Activated B cell treated with CpG ODN at 0.5 μM for 24 hours (primary cell): ENCODE data around the gene LDB1. TPM values are rescaled to one million over a fixed set of nuclear protein-coding genes. Genes with fewer than 3 reads are reported as not detected.

Experiments
- ATAC-seq: fragments of 200-7000 bp; cut with Tn5 transposase; one replicate; pipeline ENCODE4 v1.10.0; 2021; ENCODE audit warnings: low read depth, mild to moderate bottlenecking, moderate library complexity
- CTCF ChIA-PET: fragments of 350-600 bp; sonication (Branson Sonifier 250); formaldehyde crosslinking; loops from one replicate; lab custom pipeline; 2021; ENCODE audit warnings: antibody characterized with exemption; lab: Charles Lee
- POLR2A ChIA-PET: fragments of 350-600 bp; sonication (Branson Sonifier 250); formaldehyde crosslinking; loops from one replicate; lab custom pipeline; 2021; ENCODE audit warnings: antibody characterized with exemption; lab: Charles Lee
- DNase-seq: peaks from one replicate; pipeline ENCODE4 v3.0.0; 2022
- H3K27ac Mint-ChIP-seq: one replicate; pipeline ENCODE4 v1.8.0; 2020; ENCODE audit warnings: mixed read lengths
- H3K27me3 Mint-ChIP-seq: one replicate; pipeline ENCODE4 v1.8.0; 2021; ENCODE audit warnings: mixed read lengths
- H3K36me3 Mint-ChIP-seq: one replicate; pipeline ENCODE4 v1.8.0; 2021; ENCODE audit warnings: low read depth, mixed read lengths
- H3K4me1 Mint-ChIP-seq: one replicate; pipeline ENCODE4 v1.8.0; 2021; ENCODE audit warnings: mixed read lengths
- H3K4me3 Mint-ChIP-seq: one replicate; pipeline ENCODE4 v1.8.0; 2020; ENCODE audit warnings: mild to moderate bottlenecking, mixed read lengths
- H3K9me3 Mint-ChIP-seq: one replicate; pipeline ENCODE4 v1.8.0; 2020; ENCODE audit warnings: mixed read lengths
- intact Hi-C: fragments of 100-400 bp; cut with micrococcal nuclease; formaldehyde crosslinking; loops from one replicate; pipeline ENCODE4 v1.15.1; 2024
- total RNA-seq: library from RNA; stranded (reverse); gene quantifications from 2 replicates; pipeline ENCODE4 v1.2.3, GENCODE V29; 2022
- TF ChIP-seq, protein P1 (sequence below): fragments of 200-600 bp; IDR thresholded peaks from one replicate; pipeline ENCODE4 v1.8.0; 2022; ENCODE audit warnings: antibody characterized with exemption, mild to moderate bottlenecking

LDB1 gene
- total RNA-seq, 1 donor from 2014 or later = 61.9 TPM

GRCh38 chr10:102101152-102101551, 19.0 kb downstream of the LDB1 start:
- peaks cover 4% of the 10 kb centered on the region for H3K36me3 Mint-ChIP-seq
- H3K27ac Mint-ChIP-seq = no peak overlapping the region
- CTCF ChIA-PET = interaction anchor here (1.2 kb wide), 1 partner anchor 28 kb away, joined by 3 read pairs; no protein-coding TSS in a partner anchor
- TF ChIP-seq, protein P1, sequence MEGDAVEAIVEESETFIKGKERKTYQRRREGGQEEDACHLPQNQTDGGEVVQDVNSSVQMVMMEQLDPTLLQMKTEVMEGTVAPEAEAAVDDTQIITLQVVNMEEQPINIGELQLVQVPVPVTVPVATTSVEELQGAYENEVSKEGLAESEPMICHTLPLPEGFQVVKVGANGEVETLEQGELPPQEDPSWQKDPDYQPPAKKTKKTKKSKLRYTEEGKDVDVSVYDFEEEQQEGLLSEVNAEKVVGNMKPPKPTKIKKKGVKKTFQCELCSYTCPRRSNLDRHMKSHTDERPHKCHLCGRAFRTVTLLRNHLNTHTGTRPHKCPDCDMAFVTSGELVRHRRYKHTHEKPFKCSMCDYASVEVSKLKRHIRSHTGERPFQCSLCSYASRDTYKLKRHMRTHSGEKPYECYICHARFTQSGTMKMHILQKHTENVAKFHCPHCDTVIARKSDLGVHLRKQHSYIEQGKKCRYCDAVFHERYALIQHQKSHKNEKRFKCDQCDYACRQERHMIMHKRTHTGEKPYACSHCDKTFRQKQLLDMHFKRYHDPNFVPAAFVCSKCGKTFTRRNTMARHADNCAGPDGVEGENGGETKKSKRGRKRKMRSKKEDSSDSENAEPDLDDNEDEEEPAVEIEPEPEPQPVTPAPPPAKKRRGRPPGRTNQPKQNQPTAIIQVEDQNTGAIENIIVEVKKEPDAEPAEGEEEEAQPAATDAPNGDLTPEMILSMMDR = no peak
- intact Hi-C loops = no loop called here
- no peaks in the 10 kb centered on the region for H3K9me3 Mint-ChIP-seq
- DNase-seq (no peak), ATAC-seq (no peak)
- POLR2A ChIA-PET = interaction anchor here (0.8 kb wide), 2 partner anchors 46 to 602 kb away, joined by 6 to 9 read pairs; no protein-coding TSS in a partner anchor
- H3K4me1 Mint-ChIP-seq = peaks cover 1% of the 10 kb centered on the region
- H3K4me3 Mint-ChIP-seq = no peak overlapping the region
- H3K27me3 Mint-ChIP-seq = no peaks in the 10 kb centered on the region

DNA sequence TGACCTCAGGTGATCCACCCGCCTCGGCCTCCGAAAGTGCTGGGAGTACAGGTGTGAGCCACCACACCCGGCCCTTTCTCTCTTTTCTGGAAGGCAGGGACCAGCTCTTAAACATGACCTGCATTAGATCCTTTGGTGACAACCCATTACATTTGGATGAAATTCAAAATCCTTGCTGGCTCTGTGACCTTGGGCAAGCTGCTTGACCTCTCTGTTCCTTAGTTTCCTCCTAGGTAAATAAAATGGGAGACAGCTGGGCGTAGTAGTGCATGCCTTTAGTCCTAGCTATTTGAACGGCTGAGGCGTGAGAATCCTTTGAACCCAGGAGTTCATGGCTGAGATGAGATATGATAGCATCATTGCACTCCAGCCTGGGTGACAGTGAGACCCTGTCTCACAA, 23.7 kb downstream of the LDB1 start:
- ChIA-PET CTCF (no interaction called here), POLR2A (no interaction called here)
- Mint-ChIP-seq H3K9me3 (no peaks in the 10 kb centered on the region), H3K4me3 (no peak overlapping the region), H3K4me1 (no peaks in the 10 kb centered on the region), H3K27ac (no peak overlapping the region), H3K27me3 (no peaks in the 10 kb centered on the region), H3K36me3 (no peaks in the 10 kb centered on the region)
- no peak for ATAC-seq
- DNase-seq = no peak
- intact Hi-C loops = no loop called here
- TF ChIP-seq, protein P1 = no peak

DNA sequence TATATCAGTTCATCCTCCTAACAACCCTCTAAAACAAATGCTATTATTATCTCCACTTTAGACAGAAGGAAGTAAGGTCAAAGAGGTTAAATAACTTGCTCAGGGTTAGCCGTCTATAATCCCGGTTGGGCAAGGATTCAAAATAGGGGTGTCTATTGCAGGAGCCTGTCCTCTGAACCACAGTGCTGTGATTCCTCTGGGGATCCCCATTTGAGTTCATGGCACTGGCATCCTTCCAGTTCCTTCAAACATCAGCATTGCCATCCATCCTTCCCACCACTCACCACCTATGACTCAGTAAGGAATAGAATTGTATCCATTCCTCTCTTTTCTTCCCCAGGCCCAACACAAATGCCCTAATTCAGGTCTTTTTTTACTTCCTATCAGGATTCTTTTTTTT, 29.4 kb downstream of the LDB1 start:
- Mint-ChIP-seq H3K27ac (no peak overlapping the region), H3K27me3 (no peaks in the 10 kb centered on the region), H3K36me3 (no peaks in the 10 kb centered on the region), H3K4me3 (no peak overlapping the region), H3K4me1 (no peaks in the 10 kb centered on the region), H3K9me3 (no peaks in the 10 kb centered on the region)
- no peak for DNase-seq
- POLR2A ChIA-PET = no interaction called here
- CTCF ChIA-PET = no interaction called here
- ATAC-seq = no peak
- intact Hi-C loops = no loop called here
- TF ChIP-seq, protein P1 = no peak

DNA sequence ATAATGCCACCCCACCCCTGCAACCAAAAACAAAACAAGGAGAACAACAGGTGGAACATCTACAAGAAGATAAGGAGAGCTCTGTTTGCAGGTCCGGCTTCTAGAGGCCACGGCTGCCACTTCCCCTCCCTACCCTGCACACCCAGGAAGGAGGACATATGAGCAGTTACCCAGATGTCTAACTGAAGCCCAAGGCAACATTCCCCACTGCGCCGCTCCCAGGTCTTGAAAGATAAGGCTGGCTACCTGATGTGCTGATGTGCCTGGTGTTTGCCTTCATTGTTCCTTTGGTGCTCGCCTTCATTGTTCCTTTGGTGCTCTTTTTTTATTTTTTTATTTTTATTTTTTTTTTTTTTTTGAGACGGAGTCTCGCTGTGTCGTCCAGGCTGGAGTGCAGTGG, 34.0 kb downstream of the LDB1 start:
- TF ChIP-seq, protein P1 = no peak
- H3K36me3 Mint-ChIP-seq = no peaks in the 10 kb centered on the region
- CTCF ChIA-PET = no interaction called here
- H3K27ac Mint-ChIP-seq = no peak overlapping the region
- no peaks in the 10 kb centered on the region for H3K9me3 Mint-ChIP-seq
- intact Hi-C loops = no loop called here
- no peak for DNase-seq
- POLR2A ChIA-PET = interaction anchor here (1.4 kb wide), 1 partner anchor 268 kb away, joined by 8 read pairs; the partner anchor contains the start of gene OGA
- H3K4me1 Mint-ChIP-seq = no peaks in the 10 kb centered on the region
- no peaks in the 10 kb centered on the region for H3K27me3 Mint-ChIP-seq
- H3K4me3 Mint-ChIP-seq = no peak overlapping the region
- ATAC-seq = no peak

- ATAC-seq = no peak
- Mint-ChIP-seq H3K36me3 (no peaks in the 10 kb centered on the region), H3K27ac (no peak overlapping the region), H3K27me3 (no peaks in the 10 kb centered on the region), H3K4me1 (no peaks in the 10 kb centered on the region), H3K4me3 (no peak overlapping the region), H3K9me3 (no peaks in the 10 kb centered on the region)
- POLR2A ChIA-PET = interaction anchor here (1.4 kb wide), 1 partner anchor 267 kb away, joined by 8 read pairs; the partner anchor contains the start of gene OGA
- DNase-seq = no peak
- intact Hi-C loops = no loop called here
- CTCF ChIA-PET = no interaction called here
- TF ChIP-seq, protein P1 = no peak
Measured at GRCh38 chr10:102085336-102085735, 34.8 kb downstream of the LDB1 start.
